ENCODE measurements around the gene GNAS-AS1.

The GNAS-AS1 gene

GRCh38 chr20:58816957-58817651 lies 33.6 kb downstream of the GNAS-AS1 start:
- FAIRE-seq (no peak), DNase-seq (ENCODE audit: extremely low spot score, insufficient read length, low read depth) (no peak)

GRCh38 chr20:58816051-58816450 lies 34.7 kb downstream of the GNAS-AS1 start:
- DNase-seq (ENCODE audit: extremely low spot score, insufficient read length, low read depth) (no peak), FAIRE-seq (no peak)

GRCh38 chr20:58815448-58815847 lies 35.3 kb downstream of the GNAS-AS1 start:
- FAIRE-seq (no peak), DNase-seq (ENCODE audit: extremely low spot score, insufficient read length, low read depth) (no peak)

GRCh38 chr20:58813369-58813768 lies 37.3 kb downstream of the GNAS-AS1 start:
- no peak for FAIRE-seq
- DNase-seq (ENCODE audit: extremely low spot score, insufficient read length, low read depth): no peak

GRCh38 chr20:58811334-58811733 lies 39.4 kb downstream of the GNAS-AS1 start:
- FAIRE-seq (no peak), DNase-seq (ENCODE audit: extremely low spot score, insufficient read length, low read depth) (no peak)

- FAIRE-seq: no peak
- no peak for DNase-seq (ENCODE audit: extremely low spot score, insufficient read length, low read depth)
These were observed 39.8 kb downstream of the GNAS-AS1 start for GRCh38 chr20:58810879-58811250.

GRCh38 chr20:58810116-58810878 lies 40.4 kb downstream of the GNAS-AS1 start:
- FAIRE-seq (no peak), DNase-seq (ENCODE audit: extremely low spot score, insufficient read length, low read depth) (no peak)

GRCh38 chr20:58808271-58809046 lies 42.2 kb downstream of the GNAS-AS1 start:
- no peak for FAIRE-seq
- no peak for DNase-seq (ENCODE audit: extremely low spot score, insufficient read length, low read depth)

- no peak for FAIRE-seq
- no peak for DNase-seq (ENCODE audit: extremely low spot score, insufficient read length, low read depth)
These were observed 42.9 kb downstream of the GNAS-AS1 start for GRCh38 chr20:58807801-58808200.

GRCh38 chr20:58803533-58803932 lies 47.2 kb downstream of the GNAS-AS1 start:
- DNase-seq (ENCODE audit: extremely low spot score, insufficient read length, low read depth): no peak
- FAIRE-seq: no peak

- FAIRE-seq (no peak), DNase-seq (ENCODE audit: extremely low spot score, insufficient read length, low read depth) (no peak)
These were observed 48.6 kb downstream of the GNAS-AS1 start for GRCh38 chr20:58802061-58802460.

- no peak for DNase-seq (ENCODE audit: extremely low spot score, insufficient read length, low read depth)
- FAIRE-seq: no peak
These were observed 50.4 kb downstream of the GNAS-AS1 start for GRCh38 chr20:58800134-58800871.

GRCh38 chr20:58797371-58798338 lies 53.0 kb downstream of the GNAS-AS1 start:
- FAIRE-seq (no peak), DNase-seq (ENCODE audit: extremely low spot score, insufficient read length, low read depth) (no peak)

GRCh38 chr20:58795923-58796245 lies 54.8 kb downstream of the GNAS-AS1 start:
- FAIRE-seq (no peak), DNase-seq (ENCODE audit: extremely low spot score, insufficient read length, low read depth) (no peak)

- FAIRE-seq (no peak), DNase-seq (ENCODE audit: extremely low spot score, insufficient read length, low read depth) (no peak)
These were observed 55.4 kb downstream of the GNAS-AS1 start for GRCh38 chr20:58795181-58795922.

- DNase-seq (ENCODE audit: extremely low spot score, insufficient read length, low read depth): no peak
- FAIRE-seq: no peak
These were observed 56.1 kb downstream of the GNAS-AS1 start for GRCh38 chr20:58794510-58795180.

GRCh38 chr20:58793512-58794420 lies 56.9 kb downstream of the GNAS-AS1 start:
- FAIRE-seq: no peak
- DNase-seq (ENCODE audit: extremely low spot score, insufficient read length, low read depth): no peak
